HG03575 (cell line): ENCODE measurements around the gene PHPT1.
"Not testable (repeated sequence)": the region's sequence is repeated elsewhere in the genome, so short reads cannot be mapped to it uniquely, and the experiment has no call there.

ENCODE experiments used
- ATAC-seq: cut with Tn5 transposase; IDR thresholded peaks from one replicate; pipeline ENCODE4 v1.9.1; 2021; ENCODE audit not compliant: unreplicated experiment, insufficient number of reproducible peaks, low FRiP score; ENCODE audit errors: extremely low read depth

Gene PHPT1

GRCh38 chr9:136869611-136870010 lies 20.4 kb downstream of the PHPT1 start:
- ATAC-seq: not testable (repeated sequence)

DNA sequence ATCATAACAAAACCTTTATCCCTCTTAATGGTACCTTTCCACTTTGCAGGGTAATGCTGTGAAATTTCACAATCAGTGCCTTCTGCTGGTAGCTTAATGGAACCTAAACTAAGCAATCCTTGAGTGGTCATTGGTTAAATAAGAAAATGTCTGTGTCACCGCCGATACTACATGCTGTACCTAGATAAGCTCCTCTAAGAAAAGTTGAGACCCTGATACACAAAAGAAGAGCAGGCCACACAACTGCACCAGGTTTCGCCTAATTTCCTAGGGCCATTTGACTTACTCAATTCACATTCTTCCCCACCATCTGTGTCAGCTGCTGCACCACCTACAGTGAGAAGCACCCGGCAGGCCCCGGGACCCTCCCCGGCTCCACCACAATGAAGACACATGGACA lies 25.9 kb downstream of the PHPT1 start:
- no peak for ATAC-seq

DNA sequence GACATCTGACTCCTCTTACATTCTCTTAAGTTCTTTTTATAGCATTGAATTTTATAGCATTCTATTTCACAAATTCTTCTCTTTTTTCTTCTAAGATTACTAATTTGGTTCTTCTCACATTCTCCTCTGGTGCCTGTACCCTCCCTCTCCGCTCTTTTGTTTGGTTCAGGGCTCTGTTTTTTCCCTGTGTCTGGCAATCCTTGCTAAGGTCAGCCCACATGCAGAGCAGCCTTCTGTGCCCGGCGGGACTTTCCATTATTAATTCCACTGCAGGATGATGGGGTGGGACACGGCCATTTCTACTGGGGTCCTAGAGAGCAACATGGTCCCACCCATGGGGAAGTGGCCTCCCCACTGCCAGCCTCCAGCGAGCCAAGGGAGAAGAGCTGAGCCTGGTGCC lies 27.3 kb downstream of the PHPT1 start:
- ATAC-seq: no peak

GRCh38 chr9:136880651-136881050 lies 31.4 kb downstream of the PHPT1 start:
- no peak for ATAC-seq

DNA sequence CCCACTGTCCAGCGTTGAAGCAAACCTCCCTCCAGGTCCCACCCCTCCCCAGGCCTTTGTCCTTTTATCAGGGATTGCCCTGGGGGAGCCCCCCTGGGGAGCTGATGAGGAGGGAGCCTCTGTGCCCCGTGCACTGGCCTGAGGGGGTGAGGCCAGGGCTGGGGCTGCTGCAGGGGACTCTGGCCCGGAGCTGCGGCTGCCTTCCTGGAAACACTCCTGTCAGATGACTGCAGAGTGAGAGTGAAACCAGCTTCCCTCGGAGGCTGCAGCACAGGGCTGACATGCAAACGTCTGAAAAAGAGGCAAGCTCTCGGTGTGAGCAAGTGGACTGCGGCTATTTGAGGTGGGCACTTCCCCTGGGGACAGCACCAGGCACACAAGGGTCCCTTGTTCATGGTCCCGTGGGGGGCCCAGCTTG lies 32.5 kb downstream of the PHPT1 start:
- no peak for ATAC-seq

GRCh38 chr9:136882109-136882946 lies 33.1 kb downstream of the PHPT1 start:
- ATAC-seq: no peak

DNA sequence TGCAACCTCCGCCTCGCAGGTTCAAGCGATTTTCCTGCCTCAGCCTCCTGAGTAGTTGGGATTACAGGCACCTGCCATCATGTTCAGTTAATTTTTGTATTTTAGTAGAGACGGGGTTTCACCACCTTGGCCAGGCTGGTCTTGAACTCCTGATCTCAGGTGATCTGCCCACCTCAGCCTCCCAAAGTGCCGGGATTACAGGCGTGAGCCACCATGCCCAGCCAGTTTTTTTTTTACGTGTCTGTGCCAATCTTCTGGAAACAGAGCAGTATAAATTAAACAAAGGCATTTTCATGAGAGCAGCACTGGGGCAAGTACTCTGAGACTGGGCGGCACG lies 33.7 kb downstream of the PHPT1 start:
- not testable (repeated sequence) for ATAC-seq

DNA sequence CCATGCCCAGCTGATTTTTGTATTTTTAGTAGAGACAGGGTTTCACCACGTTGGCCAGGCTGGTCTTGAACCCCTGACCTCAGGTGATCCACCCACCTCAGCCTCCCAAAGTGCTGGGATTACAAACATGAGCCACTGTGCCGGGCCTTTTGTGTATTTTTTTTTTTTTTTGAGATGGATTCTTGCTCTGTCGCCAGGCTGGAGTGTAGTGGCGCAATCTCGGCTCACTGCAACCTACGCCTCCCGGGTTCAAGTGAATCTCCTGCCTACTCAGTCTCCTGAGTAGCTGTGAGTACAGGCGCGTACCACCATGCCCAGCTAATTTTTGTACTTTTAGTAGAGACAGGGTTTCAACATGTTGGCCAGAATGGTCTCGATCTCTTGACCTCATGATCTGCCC lies 34.5 kb downstream of the PHPT1 start:
- not testable (repeated sequence) for ATAC-seq

- ATAC-seq: no peak
Observed at GRCh38 chr9:136885950-136886578, 36.9 kb downstream of the PHPT1 start, which contains the start of gene TRAF2. Gene TRAF2 (plus strand): TSS chr9:136886516. CDS start chr9:136898741, 12,225 bp downstream.

DNA sequence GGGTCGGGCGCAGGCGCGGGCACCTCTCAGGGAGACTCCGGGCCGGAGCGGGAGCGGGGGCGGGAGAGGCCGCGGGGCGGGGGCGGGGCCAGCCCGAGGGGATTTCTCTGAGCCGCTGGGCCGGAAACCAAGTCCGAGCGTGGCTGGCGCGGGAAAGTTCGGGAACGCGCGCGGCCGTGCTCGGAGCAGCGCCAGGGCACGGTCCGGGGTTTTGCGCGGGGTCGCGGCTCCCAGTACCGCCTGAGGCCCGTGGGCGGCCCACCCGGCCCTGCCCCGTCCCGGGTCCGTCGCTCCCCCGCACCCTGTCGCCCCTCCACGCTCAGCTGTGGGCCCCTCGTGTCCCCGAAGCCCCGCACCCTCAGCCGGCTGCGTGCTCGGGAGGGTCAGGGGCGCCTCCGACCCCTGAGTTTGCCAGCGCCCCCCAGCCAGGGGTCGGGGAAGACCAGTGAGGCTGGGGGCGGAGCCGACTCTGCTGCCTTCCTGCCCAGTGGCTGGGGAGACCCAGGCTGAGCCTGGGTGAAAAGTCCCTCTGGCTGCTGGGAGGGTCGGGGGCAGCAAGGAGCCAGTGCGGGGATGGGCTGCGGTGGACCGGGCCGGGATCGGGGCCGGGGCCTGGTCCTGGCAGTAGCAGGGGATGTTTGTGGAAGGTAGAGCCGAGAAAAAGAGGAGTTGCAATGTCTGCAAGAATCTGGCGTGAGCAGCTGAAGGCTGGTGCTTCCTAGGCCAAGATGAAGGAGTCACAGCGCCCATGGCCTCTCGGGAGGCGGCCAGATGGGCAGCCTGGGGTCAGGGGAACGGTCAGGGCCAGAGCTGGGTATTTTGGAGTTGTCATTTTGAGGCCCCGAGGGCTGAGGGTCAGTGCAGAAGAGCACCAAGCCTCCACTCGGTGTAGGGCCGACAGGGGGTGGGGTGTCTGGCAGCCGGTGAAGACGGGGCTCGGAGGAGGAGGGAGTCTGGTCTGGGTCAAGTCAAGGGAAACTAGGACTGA lies 37.7 kb downstream of the PHPT1 start:
- no peak for ATAC-seq

- no peak for ATAC-seq
Observed at GRCh38 chr9:136888454-136888853, 39.2 kb downstream of the PHPT1 start.

- no peak for ATAC-seq
Observed at GRCh38 chr9:136889858-136890257, 40.6 kb downstream of the PHPT1 start.

DNA sequence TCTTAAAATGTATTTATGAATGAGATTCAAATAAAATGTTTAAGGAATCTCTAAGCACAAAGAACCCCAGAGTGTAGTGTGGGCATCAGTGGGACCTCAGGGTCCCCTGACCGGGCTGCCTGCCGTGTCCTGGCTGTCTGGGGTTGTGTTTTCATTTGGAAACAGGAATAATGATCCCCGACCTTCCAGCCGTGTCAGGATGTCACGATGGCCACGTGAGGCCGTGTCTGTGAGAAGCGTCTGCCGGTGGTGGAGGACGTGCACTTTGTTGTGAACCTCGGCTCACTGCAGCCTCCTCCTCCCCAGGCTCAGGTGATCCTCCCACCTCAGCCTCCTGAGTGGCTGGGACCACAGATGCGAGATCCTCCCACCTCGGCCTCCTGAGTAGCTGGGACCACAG lies 41.5 kb downstream of the PHPT1 start:
- ATAC-seq: no peak

GRCh38 chr9:136896027-136896426 lies 46.8 kb downstream of the PHPT1 start:
- ATAC-seq: no peak

GRCh38 chr9:136898483-136899100 lies 49.4 kb downstream of the PHPT1 start:
- ATAC-seq: no peak

DNA sequence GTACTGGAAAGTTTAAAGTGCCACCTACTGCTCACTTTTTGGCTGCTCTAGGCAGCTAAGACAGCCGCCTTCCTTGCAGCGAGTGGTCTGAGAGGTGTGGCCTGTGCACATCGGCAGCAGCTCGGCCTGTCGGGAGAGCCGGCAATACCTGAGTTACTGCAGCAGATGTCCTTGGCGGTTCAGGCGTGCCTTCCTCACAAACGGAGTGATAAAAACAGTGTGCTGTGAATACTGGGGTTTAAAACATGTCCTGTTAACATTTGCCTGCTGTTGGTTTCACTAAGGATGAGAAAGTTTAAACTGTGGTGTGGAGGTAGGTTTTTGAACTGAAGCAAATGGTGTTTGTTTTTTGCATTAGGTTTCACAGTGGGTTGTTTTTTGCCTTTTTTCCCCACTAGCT lies 50.0 kb downstream of the PHPT1 start:
- no peak for ATAC-seq

DNA sequence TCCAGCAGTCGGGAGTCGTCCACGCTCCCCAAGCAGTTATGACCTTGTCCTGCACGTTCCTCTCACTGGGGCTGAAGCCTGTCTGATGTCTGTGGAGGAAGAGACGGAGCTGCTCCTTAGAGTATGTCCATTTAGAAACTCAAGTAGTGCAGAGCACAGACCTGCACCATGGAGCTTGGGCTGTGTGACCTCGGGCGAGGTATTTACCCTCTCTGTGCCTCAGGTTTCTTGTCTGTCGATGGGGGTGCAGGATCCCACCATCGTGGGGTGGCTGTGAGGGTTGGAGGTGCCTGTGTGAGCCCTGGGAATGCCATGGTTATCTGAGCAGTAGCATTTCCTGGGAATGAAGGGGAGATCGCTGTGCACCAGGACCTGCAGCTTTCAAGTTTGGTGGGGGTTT lies 51.3 kb downstream of the PHPT1 start:
- no peak for ATAC-seq
